GM18502 (cell line): Measurements from ENCODE around the gene COL9A2.

Experiments used
- ATAC-seq: cut with Tn5 transposase; IDR thresholded peaks from one replicate; pipeline ENCODE4 v1.9.1; 2021; ENCODE audit warnings: mild to moderate bottlenecking; ENCODE audit not compliant: unreplicated experiment, poor library complexity

COL9A2 gene

GRCh38 chr1:40318970-40319621 is 2.0 kb upstream of the COL9A2 start:
- ATAC-seq = no peak

GRCh38 chr1:40318476-40318875 is 1.4 kb upstream of the COL9A2 start:
- ATAC-seq = no peak

GRCh38 chr1:40317394-40318074 is 448 bp upstream of the COL9A2 start:
- ATAC-seq = no peak

GRCh38 chr1:40315795-40316594 is 1.1 kb downstream of the COL9A2 start:
- ATAC-seq = no peak

- peak; percentile 52 for ATAC-seq
These were observed 1.8 kb downstream of the COL9A2 start for GRCh38 chr1:40315239-40315794.

- ATAC-seq = no peak
These were observed 2.3 kb downstream of the COL9A2 start for GRCh38 chr1:40314721-40315238.

GRCh38 chr1:40313958-40314720 is 2.9 kb downstream of the COL9A2 start:
- ATAC-seq = no peak

- ATAC-seq = no peak
These were observed 3.6 kb downstream of the COL9A2 start for GRCh38 chr1:40313329-40313957.

- ATAC-seq = peak; percentile 48
These were observed 4.6 kb downstream of the COL9A2 start for GRCh38 chr1:40312238-40313205.

- ATAC-seq = no peak
These were observed 5.4 kb downstream of the COL9A2 start for GRCh38 chr1:40311692-40312091.

GRCh38 chr1:40310983-40311642 is 6.0 kb downstream of the COL9A2 start:
- no peak for ATAC-seq

GRCh38 chr1:40310129-40310461 is 7.0 kb downstream of the COL9A2 start:
- no peak for ATAC-seq

GRCh38 chr1:40309374-40310128 is 7.5 kb downstream of the COL9A2 start:
- no peak for ATAC-seq

- ATAC-seq = no peak
These were observed 8.9 kb downstream of the COL9A2 start for GRCh38 chr1:40308036-40308727.

- no peak for ATAC-seq
These were observed 9.9 kb downstream of the COL9A2 start for GRCh38 chr1:40307186-40307585.

GRCh38 chr1:40306296-40306695 is 10.8 kb downstream of the COL9A2 start:
- ATAC-seq = no peak

GRCh38 chr1:40305871-40306270 is 11.2 kb downstream of the COL9A2 start:
- no peak for ATAC-seq
